Renal cortex interstitium (tissue), 11 donors: ENCODE data around the gene OGDHL. TPM values are rescaled to one million over a fixed set of nuclear protein-coding genes. Genes with fewer than 3 reads are reported as not detected.
"Not testable (repeated sequence)": the region's sequence is repeated elsewhere in the genome, so short reads cannot be mapped to it uniquely, and the experiment has no call there.

Experiments
- DNase-seq, 11 donors: peaks; one replicate each; pipeline ENCODE4 v3.0.0-alpha.2; 2013; ENCODE audit warnings: low read depth in 9 of 11, low spot score in 4 of 11; ENCODE audit errors: extremely low read depth in 1 of 11
- polyA plus RNA-seq, 3 donors: library from polyadenylated mRNA; unstranded; fragments of 120-200 nt; gene quantifications; one replicate each; pipeline ENCODE4 v1.2.1, GENCODE V29; 2013; ENCODE audit not compliant: insufficient read length in 3 of 3

Gene OGDHL
- polyA plus RNA-seq, 3 donors = 37.2 to 60.0 (median 43.6) TPM

DNA sequence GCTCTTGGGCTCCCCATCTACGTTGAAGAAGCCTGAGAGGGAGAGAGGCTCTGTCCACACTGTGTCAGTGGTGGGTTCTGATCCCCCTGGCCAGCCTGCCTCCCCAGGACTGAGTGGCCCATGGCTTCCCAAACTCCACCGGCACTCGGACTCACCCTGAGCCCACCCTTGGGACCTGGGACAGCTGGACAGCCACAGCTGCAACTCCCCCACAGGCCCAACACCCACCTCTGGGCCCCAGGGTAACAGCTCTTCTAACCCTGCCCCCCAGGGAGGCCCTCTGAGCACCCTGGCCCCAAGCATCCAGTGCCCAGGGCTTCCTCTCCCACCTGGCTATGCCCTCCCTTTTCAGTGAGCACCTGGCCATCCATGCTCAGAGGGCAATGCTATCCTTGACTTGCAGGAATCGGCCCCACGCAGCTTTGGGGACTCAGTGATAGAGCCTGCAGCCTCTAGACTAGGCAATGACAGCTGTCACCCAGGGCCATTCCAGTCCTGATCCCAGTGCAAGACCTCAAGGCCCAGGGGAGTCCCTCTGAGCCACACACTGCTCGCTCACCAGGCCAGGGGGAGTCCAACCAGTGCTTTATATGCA lies 17.9 kb downstream of the OGDHL start:
- DNase-seq = no peak

GRCh38 chr10:49743464-49744075 lies 18.6 kb downstream of the OGDHL start:
- no peak for DNase-seq

DNA sequence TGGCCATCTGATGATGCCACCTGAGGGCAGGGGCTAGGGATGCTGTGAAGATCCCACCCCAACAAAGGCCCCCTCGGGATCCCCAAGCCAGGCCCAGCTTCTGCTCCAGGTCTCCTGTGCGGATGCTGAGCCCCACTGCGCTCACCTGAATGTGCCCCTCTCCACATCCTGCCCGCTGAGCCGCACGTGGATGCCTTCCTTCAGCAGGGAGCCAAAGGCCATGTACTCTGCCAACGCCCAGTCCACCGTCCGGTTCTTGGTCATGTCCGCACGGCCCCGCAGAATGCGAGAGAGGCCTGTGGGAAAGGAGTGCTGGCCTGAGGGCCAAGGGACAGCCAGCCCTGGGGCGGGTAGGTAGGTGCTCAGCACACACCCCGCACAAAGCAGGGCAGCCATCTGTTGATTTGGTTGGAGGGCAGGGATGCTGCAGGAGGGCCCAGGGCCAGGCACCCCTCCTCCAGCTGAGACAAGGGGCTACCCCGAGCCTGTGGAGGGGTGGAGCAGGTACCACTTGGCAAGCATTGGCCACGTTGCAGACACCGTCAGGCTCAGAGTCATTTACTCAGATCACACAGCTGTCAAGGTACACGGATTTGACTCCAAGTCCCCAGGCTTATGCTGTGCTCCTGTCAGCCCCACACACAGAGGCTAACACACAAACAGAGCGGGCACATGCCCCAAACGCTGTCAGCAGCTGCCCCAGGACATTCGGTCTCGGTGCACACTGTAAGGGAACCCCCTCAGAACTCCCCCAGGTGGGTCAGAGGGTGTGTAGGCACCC lies 19.2 kb downstream of the OGDHL start:
- DNase-seq = no peak

GRCh38 chr10:49741108-49741995 lies 20.8 kb downstream of the OGDHL start:
- DNase-seq = no peak

GRCh38 chr10:49740346-49741107 lies 21.6 kb downstream of the OGDHL start:
- no peak for DNase-seq

DNA sequence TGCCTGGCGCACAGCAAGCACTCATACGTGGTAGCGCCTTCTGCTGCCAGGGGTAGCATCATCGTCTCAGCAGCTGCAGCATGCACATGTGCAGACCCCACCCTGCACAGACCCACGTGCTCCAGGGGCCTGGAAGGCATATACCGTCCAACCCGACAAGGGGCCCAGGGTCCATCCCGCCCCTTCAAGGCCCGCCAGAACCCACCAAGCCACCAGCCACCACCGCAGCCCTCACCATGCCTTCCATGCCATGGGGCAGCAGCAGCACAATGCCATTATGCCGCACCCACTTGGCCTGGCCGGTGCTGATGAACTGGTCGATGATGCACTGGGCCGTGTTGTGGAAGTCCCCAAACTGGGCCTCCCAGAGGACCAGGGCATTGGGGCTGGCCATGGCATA lies 22.7 kb downstream of the OGDHL start:
- DNase-seq = no peak

GRCh38 chr10:49738616-49739360 lies 23.3 kb downstream of the OGDHL start:
- no peak for DNase-seq

GRCh38 chr10:49737474-49738201 lies 24.5 kb downstream of the OGDHL start:
- DNase-seq = no peak

DNA sequence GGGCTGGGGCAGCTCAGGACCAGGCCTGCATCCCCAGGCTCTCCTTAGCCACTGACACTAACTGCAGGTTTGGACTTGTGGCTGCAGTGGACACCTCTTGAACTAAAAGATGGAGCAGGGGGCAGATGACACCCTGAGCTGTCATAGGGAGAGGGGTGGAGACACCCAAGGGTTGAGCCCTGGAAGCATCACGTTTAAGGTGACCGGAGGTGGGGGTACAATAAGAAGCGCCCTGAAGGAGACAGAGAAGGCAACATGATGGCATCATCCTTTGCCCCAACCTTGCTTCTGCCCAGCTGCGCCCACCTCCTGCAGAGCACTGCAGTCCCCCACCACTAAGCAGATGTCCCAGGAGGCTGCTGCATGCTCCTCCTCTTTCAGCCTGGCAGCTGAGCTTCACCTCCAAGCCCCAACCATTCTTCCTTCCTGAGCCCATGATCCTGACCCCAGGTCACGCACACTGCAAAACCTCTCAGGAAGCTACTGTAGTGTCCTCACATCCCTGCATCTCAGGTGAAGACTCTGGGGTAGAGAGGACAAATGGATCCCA lies 25.5 kb downstream of the OGDHL start:
- no peak for DNase-seq

GRCh38 chr10:49735848-49736563 lies 26.1 kb downstream of the OGDHL start:
- no peak for DNase-seq

GRCh38 chr10:49735161-49735560 lies 27.0 kb downstream of the OGDHL start:
- no peak for DNase-seq

GRCh38 chr10:49734676-49735075 lies 27.4 kb downstream of the OGDHL start:
- no peak for DNase-seq

DNA sequence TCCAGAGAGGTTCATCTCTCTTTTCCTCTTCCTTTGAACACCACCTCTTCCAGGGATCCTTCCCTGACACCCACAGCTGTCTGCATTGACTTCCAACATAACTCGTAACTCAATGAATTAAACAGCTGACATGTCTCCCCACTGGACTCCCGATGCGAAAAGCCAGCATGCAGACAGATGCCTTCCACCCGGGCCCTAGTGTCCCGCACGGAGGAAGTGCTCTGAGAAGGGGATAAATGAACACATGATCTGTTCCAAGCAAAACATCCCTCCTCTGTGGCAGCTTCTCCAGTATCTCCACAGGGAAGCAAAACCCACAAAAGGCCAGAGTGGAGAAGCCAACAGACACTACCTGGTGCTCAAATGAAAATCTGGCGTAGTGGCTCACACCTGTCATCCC lies 28.3 kb downstream of the OGDHL start:
- no peak for DNase-seq

- DNase-seq = no peak
These were observed 35.5 kb downstream of the OGDHL start for GRCh38 chr10:49726593-49726992.

DNA sequence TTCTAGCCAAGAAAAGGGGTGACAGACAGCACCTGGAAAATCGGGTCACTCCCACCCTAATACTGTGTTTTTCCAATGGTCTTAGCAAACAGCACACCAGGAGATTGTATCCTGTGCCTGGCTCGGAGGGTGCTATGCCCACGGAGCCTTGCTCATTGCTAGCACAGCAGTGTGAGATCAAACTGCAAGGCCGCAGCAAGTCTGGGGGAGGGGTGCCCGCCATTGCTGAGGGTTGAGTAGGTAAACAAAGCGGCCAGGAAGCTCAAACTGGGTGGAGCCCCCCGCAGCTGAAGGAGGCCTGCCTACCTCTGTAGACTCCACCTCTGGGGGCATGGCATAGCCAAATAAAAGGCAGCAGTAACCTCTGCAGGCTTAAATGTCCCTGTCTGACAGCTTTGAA lies 47.0 kb downstream of the OGDHL start:
- DNase-seq = not testable (repeated sequence)

- no peak for DNase-seq
These were observed 48.9 kb downstream of the OGDHL start for GRCh38 chr10:49713266-49713665.

GRCh38 chr10:49711481-49711880 lies 50.6 kb downstream of the OGDHL start:
- no peak for DNase-seq
